GM12878 (cell line): ENCODE data around the gene PAEP. TPM values are rescaled to one million over a fixed set of nuclear protein-coding genes. Genes with fewer than 3 reads are reported as not detected.

Experiments
- ATAC-seq: fragments of 200-7000 bp; cut with Tn5 transposase; 3 replicates; pipeline ENCODE4 v1.9.1; 2020; ENCODE audit warnings: mild to moderate bottlenecking, moderate library complexity
- BruUV-seq: library from RNA; stranded (reverse); fragments of 400-500 nt; replicated peaks from 2 replicates; lab custom pipeline; 2021; lab: Mats Ljungman, UMichigan
- CTCF ChIA-PET: fragments of 300-600 bp; sonication (Branson Sonifier 250); formaldehyde crosslinking; extraction: SDS; loops from one replicate; lab custom pipeline; 2021; ENCODE audit warnings: inconsistent platforms; lab: Yijun Ruan, JAX
- POLR2A ChIA-PET: fragments of 350-600 bp; formaldehyde crosslinking; extraction: SDS; loops from one replicate; lab custom pipeline; 2021; ENCODE audit warnings: inconsistent platforms; lab: Charles Lee
- RAD21 ChIA-PET: fragments of 300-600 bp; sonication (Branson Sonifier 250); formaldehyde crosslinking; loops from one replicate; lab custom pipeline; 2023; ENCODE audit warnings: antibody characterized with exemption; ENCODE audit not compliant: unreplicated experiment; lab: Charles Lee
- SMC1A ChIA-PET: fragments of 300-600 bp; sonication (Branson Sonifier 250); formaldehyde crosslinking; loops from one replicate; lab custom pipeline; 2023; ENCODE audit not compliant: unreplicated experiment, uncharacterized antibody; lab: Charles Lee
- DNase-seq: peaks from one replicate; pipeline ENCODE4 v3.0.0-alpha.2; 2011; ENCODE audit warnings: low read depth, low spot score
- FAIRE-seq: peaks from 3 replicates; lab custom pipeline; 2011; peaks lifted over from hg19 to GRCh38; lab: Jason Lieb, UNC
- H2AFZ ChIP-seq: 2 replicates; pipeline ENCODE4 v1.6.0; 2011; ENCODE audit warnings: low read depth, low read length, control low read depth; ENCODE audit not compliant: control insufficient read depth
- H3K27ac ChIP-seq: 2 replicates; pipeline ENCODE4 v1.5.1; 2011; ENCODE audit warnings: control low read depth; ENCODE audit not compliant: control insufficient read depth, insufficient read depth
- H3K27me3 ChIP-seq, 2 experiments: replicated peaks in 1 of 2; 2 replicates each; pipeline versions ENCODE4 v1.6.0 to v1.6.1; 2011; ENCODE audit warnings: low read length in 1 of 2; ENCODE audit not compliant: control insufficient read depth in 2 of 2, insufficient read depth in 2 of 2
- H3K36me3 ChIP-seq, 2 experiments: 2 replicates each; pipeline ENCODE4 v1.5.1; 2011; ENCODE audit warnings: low read length in 1 of 2; ENCODE audit not compliant: control insufficient read depth in 2 of 2, insufficient read depth in 2 of 2
- H3K4me1 ChIP-seq: 2 replicates; pipeline ENCODE4 v1.6.1; 2011; ENCODE audit warnings: mild to moderate bottlenecking, low read length, moderate library complexity, mixed read lengths; ENCODE audit not compliant: control insufficient read depth, insufficient read depth
- H3K4me2 ChIP-seq: 2 replicates; pipeline ENCODE4 v1.6.0; 2011; ENCODE audit warnings: control low read depth; ENCODE audit not compliant: control insufficient read depth, insufficient read depth
- H3K4me3 ChIP-seq: fragments of 200-600 bp; sonication (generic); 2 replicates; pipeline ENCODE4 v1.5.1; 2016
- H3K79me2 ChIP-seq: 2 replicates; pipeline ENCODE4 v1.6.0; 2011; ENCODE audit warnings: low read length; ENCODE audit not compliant: control insufficient read depth, insufficient read depth
- H3K9ac ChIP-seq: 2 replicates; pipeline ENCODE4 v1.8.0; 2011; ENCODE audit warnings: low read length, control low read depth, mixed read lengths; ENCODE audit not compliant: control insufficient read depth, insufficient read depth
- H3K9me3 ChIP-seq: replicated peaks from 3 replicates; pipeline ENCODE4 v1.5.1; 2011; ENCODE audit warnings: mild to moderate bottlenecking, low read length; ENCODE audit not compliant: control insufficient read depth, insufficient read depth
- H4K20me1 ChIP-seq: 2 replicates; pipeline ENCODE4 v1.6.0; 2011; ENCODE audit not compliant: control insufficient read depth, insufficient read depth
- HCFC1 ChIP-seq: fragments of 150-350 bp; IDR thresholded peaks from 2 replicates; pipeline ENCODE4 v1.6.1; 2014; ENCODE audit warnings: low read length
- MEF2A ChIP-seq: IDR thresholded peaks from 2 replicates; pipeline ENCODE4 v1.6.1; 2011; ENCODE audit warnings: low read depth, mild to moderate bottlenecking, low read length, moderate library complexity; ENCODE audit not compliant: insufficient read depth
- NBN ChIP-seq: fragments of 450-650 bp; IDR thresholded peaks from 2 replicates; pipeline ENCODE4 v1.6.1; 2016
- SMAD1 ChIP-seq: fragments of 450-650 bp; IDR thresholded peaks from 2 replicates; pipeline ENCODE4 v1.6.1; 2018; ENCODE audit warnings: mild to moderate bottlenecking, low read depth; ENCODE audit not compliant: partially characterized antibody
- SMAD5 ChIP-seq: IDR thresholded peaks from 2 replicates; pipeline ENCODE4 v1.6.1; 2016; ENCODE audit warnings: antibody characterized with exemption, low read depth
- ZNF217 ChIP-seq: fragments of 450-650 bp; IDR thresholded peaks from 2 replicates; pipeline ENCODE4 v1.6.1; 2017; ENCODE audit warnings: antibody characterized with exemption, mild to moderate bottlenecking
- WGBS: methylation state at CpG from one replicate; pipeline ENCODE4 v1.1.6; 2016; ENCODE audit warnings: low lambda C conversion rate; ENCODE audit not compliant: insufficient replicate concordance, insufficient coverage; ENCODE audit errors: missing lambda C conversion rate; 5-methylcytosine and 5-hydroxymethylcytosine counted together
- in situ Hi-C: fragments of 300-500 bp; cut with MboI; formaldehyde crosslinking; loops from 9 replicates; pipeline ENCODE4 v1.14.3; 2018; ENCODE audit warnings: mixed read lengths
- intact Hi-C: fragments of 100-400 bp; cut with micrococcal nuclease; formaldehyde crosslinking; loops from one replicate; pipeline ENCODE4 v1.14.2; 2022; ENCODE audit not compliant: unreplicated experiment
- polyA plus RNA-seq, 11 experiments: library from polyadenylated mRNA; depleted of rRNA in 4 of 11; unstranded in 6 of 11; stranded (reverse) in 5 of 11; fragments of >200 nt; fragmentation: Nextera tagmentation in 4 of 11; fragmentation: Illumina TruSeq in 1 of 11; extraction: Ambion mirVana in 4 of 11; extraction: Trizol in 1 of 11; gene quantifications; 1 replicate in 1 of 11; 2 replicates in 10 of 11; pipeline versions ENCODE4 v1.2.1 to v1.2.3, GENCODE V29; 2011 to 2016; ENCODE audit warnings: inconsistent platforms in 2 of 11, missing spikeins in 2 of 11, low read depth in 1 of 11
- total RNA-seq, 4 experiments: library from RNA; depleted of rRNA in 3 of 4; stranded (reverse); fragments of >200 nt in 3 of 4; fragmentation: Illumina TruSeq in 1 of 4; extraction: Trizol in 1 of 4; gene quantifications; 2 replicates each; pipeline versions ENCODE4 v1.2.1 to v1.2.3, GENCODE V29; 2013 to 2021
- TF ChIP-seq, protein P1 (sequence below): IDR thresholded peaks from 2 replicates; pipeline ENCODE4 v1.6.1; 2012; ENCODE audit warnings: low read depth, low read length, improper control_type of control experiment
- TF ChIP-seq, protein P2 (sequence below): fragments of 450-650 bp; IDR thresholded peaks from 2 replicates; pipeline ENCODE4 v1.6.1; 2018; ENCODE audit warnings: mild to moderate bottlenecking, low read depth, moderate library complexity; ENCODE audit not compliant: partially characterized antibody

Gene PAEP
- total and polyA plus RNA-seq, 10 of the 15 experiments (the other 5 are each of a cell fraction or from before 2014, with no cell fraction given): not detected

GRCh38 chr9:135574943-135575342 lies 13.4 kb downstream of the PAEP start:
- FAIRE-seq (no peak), DNase-seq (no peak), ATAC-seq (no peak)
- H3K9me3 ChIP-seq: no peaks in the 10 kb centered on the region
- WGBS: 42% methylated on average over 15 of the region's 15 CpGs
- no peaks in the 10 kb centered on the region for H3K79me2 ChIP-seq
- H3K4me1 ChIP-seq: no peaks in the 10 kb centered on the region
- ChIA-PET POLR2A (no interaction called here), RAD21 (no interaction called here), CTCF (no interaction called here), SMC1A (no interaction called here)
- no peaks in the 10 kb centered on the region for H4K20me1 ChIP-seq
- in situ Hi-C loops (no loop called here), intact Hi-C loops (no loop called here)
- H3K27me3 ChIP-seq: no peaks in the 10 kb centered on the region
- H2AFZ ChIP-seq: no peak overlapping the region
- no peaks in the 10 kb centered on the region for H3K36me3 ChIP-seq
- H3K9ac ChIP-seq: no peak overlapping the region
- no peak overlapping the region for H3K4me3 ChIP-seq
- H3K4me2 ChIP-seq: no peak overlapping the region
- TF ChIP-seq ZNF217 (no peak), SMAD5 (no peak), HCFC1 (no peak), SMAD1 (no peak), NBN (no peak), MEF2A (no peak)
- TF ChIP-seq, protein P1, sequence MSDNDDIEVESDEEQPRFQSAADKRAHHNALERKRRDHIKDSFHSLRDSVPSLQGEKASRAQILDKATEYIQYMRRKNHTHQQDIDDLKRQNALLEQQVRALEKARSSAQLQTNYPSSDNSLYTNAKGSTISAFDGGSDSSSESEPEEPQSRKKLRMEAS: no peak
- TF ChIP-seq, protein P2, sequence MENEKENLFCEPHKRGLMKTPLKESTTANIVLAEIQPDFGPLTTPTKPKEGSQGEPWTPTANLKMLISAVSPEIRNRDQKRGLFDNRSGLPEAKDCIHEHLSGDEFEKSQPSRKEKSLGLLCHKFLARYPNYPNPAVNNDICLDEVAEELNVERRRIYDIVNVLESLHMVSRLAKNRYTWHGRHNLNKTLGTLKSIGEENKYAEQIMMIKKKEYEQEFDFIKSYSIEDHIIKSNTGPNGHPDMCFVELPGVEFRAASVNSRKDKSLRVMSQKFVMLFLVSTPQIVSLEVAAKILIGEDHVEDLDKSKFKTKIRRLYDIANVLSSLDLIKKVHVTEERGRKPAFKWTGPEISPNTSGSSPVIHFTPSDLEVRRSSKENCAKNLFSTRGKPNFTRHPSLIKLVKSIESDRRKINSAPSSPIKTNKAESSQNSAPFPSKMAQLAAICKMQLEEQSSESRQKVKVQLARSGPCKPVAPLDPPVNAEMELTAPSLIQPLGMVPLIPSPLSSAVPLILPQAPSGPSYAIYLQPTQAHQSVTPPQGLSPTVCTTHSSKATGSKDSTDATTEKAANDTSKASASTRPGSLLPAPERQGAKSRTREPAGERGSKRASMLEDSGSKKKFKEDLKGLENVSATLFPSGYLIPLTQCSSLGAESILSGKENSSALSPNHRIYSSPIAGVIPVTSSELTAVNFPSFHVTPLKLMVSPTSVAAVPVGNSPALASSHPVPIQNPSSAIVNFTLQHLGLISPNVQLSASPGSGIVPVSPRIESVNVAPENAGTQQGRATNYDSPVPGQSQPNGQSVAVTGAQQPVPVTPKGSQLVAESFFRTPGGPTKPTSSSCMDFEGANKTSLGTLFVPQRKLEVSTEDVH: no peak
- H3K27ac ChIP-seq: no peak overlapping the region
- BruUV-seq: no TSS peak
